NCI-H146 treated with DMSO at 0.1 percent for 48 hours (cell line): Measurements from ENCODE around the gene BMAL1.
A peak's percentile ranks its signal among the peaks of the same experiment; 100 is the strongest.
"Not testable (repeated sequence)": the region's sequence is repeated elsewhere in the genome, so short reads cannot be mapped to it uniquely, and the experiment has no call there.

Experiments
- DNase-seq: peaks from one replicate; lab custom pipeline; 2025; ENCODE audit not compliant: unreplicated experiment; lab: John Stamatoyannopoulos, UW

The BMAL1 gene

DNA sequence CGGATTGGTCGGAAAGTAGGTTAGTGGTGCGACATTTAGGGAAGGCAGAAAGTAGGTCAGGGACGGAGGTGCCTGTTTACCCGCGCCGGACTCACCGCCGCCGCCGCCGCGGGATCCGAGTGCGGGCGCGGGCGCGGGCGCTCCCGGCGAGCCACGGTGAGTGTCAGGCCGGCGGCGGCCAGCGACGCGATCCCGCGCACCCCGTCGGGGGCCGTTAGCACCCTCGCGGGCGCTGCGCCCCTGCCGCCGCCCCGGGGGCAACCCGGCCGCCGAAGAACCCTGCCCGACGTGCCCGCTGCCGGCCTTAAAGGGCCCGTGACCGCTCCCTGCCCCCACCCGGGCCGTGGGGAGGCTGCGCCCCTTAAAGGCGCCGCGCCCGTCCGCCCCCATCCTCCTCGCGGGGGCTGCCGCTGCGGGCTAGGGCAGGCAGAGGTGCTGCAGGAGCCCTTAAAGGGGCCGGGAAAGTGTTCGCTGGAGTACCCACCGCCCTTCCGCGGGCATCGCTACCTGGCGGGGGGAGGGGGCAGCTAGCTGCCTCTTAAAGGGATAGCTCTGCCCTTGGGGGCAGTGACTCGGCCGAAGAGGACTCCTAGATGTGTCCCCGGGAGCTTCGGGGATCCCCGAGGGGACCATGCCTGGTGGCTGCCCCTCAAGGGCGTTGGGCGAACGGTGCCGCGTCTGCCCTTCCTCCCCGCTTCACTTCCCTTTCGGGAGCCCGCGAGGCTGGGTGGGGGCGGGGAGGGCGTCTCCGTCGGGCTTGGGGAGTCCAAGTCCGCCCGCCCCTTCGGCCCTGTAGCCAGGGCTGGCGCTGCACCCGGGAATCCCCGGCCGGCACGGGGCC is at the start of gene BMAL1:
Gene BMAL1, plus strand, starts transcription at position 23 of the 841 bp plus-strand sequence. CDS start 76,519 bp downstream, outside the sequence.
- DNase-seq = no peak

DNA sequence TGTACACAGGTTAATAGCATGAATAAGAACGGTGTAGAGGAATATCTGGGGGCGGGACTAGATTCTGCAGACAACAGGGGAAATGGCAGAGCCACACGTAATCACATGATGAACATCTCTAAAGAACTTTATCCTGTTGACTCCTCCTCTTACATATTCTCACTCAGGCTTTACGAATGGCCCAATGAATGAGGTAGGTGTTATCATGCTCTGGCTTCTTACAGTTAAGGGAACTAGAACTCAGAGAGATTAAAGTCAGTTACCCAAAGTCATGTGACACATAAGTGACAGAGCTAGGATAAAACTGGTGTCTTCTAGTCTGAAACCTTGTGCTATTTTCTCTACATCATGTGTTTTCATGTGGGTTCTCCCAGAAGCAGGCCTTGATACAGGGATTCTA is 49.0 kb upstream of the BMAL1 start:
- no peak for DNase-seq

DNA sequence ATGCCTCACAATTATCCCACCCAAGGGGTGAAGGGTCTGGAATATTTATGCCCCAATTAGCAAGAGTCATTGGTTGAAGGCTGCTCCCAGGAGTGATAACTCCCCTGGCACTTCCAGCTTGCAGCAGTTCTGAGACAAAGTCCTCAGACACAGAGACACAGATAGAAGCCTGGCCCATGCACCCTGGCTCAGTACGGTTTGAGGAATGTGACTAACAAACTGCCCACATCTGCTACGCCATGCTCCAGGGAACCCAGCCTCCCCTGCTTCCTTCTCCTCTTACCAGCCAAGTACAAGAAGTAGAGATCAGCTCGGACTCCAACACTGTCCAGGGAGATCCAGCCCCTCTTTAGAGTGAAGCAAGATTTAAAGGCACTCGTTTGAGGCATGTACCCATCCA is 48.5 kb upstream of the BMAL1 start:
- DNase-seq = no peak

DNA sequence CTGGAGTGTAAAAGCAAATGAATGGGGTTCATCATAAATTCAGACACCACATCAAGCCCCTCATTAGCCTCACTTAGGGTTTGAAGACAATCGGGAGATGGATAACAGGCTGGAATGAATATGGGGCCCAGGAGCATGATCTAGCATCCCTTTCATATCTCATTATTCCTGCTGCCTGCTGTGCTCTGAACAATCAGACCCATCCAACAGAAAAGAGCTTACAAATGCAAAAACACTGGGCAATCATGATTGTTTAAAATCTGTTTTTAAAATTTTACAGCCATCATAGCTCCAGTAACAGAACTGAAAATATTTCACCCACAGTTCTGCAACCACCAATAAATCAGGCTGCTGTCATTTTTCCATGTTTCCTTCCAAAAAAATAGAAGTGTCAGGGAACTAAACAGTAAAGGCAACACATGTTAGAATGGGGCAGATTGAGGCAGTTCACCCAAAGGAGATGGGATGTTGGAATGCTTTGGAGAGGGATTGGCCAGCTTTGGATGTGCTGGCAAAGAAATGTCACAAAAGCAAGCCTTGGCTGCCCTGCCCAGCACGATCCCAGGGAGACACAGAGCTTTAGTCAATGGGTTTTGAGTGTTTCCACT is 47.8 kb upstream of the BMAL1 start:
- no peak for DNase-seq

DNA sequence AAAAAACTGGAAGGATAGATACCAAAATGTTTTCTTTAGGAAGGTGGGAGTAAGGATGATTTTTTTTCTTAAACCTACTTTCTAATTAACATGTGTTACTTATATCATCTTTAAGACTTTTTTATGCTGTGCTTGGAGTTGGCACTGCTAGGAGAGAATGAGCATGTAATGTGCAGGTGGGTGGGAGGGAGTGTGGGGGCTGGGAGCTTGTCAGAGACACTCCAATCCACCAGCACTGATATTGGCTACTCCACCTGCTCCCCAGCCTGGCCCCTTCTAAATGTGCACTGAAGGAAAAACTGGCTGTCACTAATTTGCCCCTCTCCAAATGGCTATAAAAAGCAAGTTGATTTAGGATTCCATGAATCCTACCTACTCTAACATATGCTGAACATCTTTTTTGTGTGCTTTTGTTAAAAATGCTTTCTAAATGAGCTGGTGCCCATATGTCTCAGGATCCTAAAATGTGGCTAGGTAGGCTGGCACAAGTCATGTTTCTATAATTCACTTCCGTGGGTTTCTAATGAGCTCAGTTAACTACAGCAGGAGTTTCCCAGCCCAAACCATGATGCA is 44.3 kb upstream of the BMAL1 start:
- DNase-seq = no peak

DNA sequence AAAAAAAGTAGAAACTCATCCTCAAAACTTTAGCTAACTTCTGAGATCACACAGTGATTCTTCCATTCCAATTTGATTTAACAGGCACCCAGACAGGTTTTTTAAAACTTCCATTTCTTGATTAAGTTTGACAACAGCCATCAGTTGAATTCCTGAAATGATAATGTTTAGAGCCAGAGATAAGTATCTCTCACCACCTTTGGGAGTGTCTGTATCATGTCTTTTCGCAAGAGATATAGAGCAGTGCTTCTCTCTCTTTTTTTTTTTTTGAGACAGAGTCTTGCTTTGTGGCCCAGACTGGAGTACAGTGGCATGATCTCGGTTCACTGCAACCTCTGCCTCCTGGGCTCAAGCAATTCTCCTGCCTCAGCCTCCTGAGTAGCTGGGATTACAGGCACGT is 41.7 kb upstream of the BMAL1 start:
- no peak for DNase-seq

DNA sequence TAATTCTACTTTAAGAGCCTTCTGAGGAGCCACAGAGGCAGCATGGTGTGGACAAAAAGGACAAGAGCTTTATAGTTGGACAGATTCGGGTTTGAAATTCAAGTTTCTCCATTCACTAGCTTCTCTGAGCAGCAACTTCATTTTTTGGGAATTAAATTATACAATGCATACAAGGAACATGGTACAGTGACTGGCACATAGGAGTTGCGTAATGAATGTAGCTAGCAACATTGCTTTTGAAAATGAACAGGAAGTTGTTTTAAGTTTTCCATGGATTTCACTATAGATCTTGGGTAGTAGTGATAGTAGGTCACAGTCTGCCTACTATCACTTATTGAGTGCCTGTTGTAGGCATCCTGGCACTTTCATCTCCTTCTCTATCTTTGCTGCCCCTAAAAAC is 41.0 kb upstream of the BMAL1 start:
- DNase-seq = no peak

DNA sequence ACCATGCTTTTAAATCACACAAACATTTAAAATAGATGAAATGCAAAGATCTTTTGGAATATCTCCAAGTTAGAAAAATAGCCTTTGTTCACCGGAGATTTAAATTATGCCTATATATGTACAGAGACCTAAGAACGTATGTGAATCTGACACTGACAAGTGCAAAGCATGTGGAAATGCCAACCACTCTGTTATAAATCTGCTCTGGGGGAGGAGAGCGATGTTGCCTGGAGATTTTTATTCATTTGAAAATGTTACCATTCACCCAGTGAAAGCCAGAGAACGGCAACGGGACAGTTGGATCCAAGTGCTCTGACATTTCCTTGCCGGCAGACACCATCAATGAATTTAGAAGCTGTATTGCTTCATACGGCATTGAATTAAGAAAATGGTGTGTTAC is 39.8 kb upstream of the BMAL1 start:
- DNase-seq = no peak

DNA sequence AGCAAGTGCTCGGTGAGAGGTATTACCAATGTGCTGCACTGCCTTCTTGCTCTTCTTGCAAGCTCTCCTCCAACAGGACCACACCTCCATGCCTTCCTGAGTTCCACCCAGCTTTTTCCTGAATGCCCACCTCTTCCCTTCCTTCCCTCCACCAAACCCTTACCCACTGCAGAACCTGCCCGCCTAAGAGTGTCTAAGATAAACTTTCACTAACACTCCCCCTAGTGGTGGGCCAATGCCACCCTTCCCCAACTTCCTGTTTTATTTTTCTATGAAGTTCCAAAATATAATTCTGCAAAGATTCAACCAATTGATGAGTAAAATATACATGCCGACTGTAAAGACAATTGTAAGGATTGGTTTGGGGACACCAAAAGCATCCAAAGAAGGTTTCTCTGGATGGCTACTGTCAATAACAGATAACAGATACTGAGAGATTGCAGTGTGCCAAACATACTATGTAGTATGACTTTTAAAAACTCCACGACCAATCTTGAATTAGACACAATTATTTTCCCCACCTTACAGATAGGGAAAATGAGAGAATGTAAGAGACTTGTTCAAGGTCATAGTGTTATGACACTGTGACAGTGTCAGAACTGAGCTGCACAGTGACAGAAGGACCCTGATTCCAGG is 38.6 kb upstream of the BMAL1 start:
- DNase-seq = peak; percentile 30

DNA sequence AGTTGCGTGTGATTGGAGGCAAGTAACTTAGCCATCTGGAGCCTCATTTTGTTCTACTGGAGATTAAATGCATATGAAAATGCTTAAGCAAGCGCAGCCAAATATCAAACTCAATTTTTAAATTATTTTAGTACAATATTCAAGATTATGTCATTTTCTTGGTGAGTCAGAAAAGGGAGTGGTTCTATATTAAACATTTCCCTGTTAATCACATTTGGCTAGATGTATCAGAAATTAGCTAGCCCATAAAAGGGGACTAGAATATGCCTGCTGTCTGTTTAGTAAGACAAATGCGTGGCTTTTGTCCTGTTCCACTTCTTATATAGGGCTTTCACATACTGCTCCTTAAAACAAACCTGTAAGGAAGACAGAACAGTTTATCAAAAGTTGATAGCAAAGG is 35.0 kb upstream of the BMAL1 start:
- no peak for DNase-seq

DNA sequence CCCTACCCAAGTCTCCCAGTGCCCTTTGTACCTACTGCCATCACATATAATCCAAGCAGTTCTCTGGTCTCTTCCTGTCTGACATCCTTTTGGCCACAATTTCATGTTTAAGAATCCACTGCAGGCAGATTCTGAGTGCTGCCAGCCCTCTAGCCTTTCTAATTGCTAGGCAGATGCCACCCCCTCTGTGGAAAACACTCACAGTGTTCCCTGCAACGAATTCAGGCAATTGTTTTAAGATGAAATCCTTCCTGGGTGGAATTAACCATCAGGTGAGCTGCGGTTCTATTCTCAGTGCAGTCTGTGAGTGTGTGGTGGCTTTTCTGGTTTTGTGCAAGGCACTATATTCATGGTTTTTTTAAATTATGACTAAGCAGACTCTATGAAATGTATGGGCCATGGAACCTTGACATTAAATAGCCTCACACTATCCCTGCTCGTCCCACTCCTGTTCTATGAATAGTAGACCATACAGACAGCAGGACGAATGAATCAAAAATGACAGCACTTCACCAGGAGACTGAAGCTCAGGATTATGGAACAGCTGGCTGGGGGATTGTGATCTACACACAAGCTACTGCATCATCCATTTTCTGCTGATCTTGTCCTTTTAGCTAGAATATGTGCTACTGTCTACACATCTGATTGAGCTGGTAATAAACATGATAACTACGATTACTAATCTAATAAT is 29.8 kb upstream of the BMAL1 start:
- no peak for DNase-seq

DNA sequence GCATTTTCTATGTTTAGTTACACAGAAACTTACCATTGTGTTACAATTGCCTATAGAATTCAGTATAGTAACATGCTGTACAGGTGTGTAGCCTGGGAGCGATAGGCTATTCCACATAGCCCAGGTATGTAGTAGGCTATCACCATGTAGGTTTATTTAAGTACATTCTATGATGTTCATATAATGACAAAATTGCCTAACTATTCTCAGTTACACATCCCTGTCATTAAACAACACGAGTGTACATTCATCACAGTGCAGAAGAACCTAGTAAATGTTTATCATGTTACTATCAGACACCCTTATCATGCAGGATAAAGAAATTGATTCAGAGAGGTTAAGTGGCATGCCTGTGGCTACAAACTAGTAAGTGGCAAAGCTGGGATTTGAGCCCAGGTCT is 28.4 kb upstream of the BMAL1 start:
- DNase-seq = no peak

DNA sequence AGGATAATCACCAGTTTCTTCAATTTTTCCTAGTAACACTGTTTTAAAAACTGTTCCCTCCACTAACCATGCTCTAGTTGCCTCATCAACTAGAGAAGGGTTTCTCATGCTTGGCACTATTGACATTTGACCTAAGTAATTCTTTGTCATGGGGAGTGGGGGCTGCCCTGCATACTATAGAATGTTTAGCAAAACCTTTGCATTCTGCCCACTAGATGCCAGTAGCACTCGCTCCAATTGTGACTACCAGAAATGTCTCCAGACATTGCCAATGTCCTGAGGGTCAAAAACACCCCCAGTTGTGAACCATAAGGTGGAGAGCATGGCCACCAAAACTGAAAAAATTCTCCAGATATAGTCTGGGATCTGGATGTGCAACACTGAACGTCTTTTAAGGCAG is 27.6 kb upstream of the BMAL1 start:
- no peak for DNase-seq

DNA sequence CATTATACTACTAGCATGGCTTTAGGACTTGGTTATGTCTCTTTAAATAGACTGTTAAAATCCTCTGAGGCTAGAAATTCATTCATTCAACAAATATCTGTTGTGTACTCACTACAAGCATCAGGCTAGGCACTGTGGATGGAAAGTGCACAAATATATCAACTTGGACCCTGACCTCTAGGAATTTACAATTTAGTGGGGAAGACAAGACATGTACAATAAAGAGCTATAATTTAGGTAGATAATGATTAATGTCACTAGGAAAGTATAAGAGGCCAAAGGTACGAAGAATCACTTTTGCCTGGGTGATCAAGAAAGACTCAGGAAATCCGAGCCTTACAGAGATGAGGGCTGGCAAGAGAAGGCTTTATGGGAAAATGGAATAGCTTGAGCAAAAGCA is 25.6 kb upstream of the BMAL1 start:
- no peak for DNase-seq

DNA sequence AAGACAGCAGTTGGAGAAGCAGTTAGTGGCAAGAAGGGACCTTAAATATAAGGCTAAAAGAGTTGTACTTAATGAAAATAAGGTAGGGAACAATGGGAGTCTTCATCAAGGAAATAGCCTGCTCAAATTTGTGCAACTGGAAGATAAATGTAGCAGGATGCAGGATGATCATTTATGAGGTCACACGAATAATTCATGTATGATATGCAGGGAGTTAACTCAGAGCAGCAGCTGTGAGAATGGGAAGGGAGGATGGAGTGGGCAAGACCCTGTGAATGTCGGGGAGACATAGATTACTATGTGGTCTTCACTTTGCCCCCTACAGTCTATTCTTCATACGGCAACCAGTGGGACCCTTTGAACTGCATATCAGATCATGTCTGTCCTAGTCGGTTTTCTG is 25.2 kb upstream of the BMAL1 start:
- no peak for DNase-seq

DNA sequence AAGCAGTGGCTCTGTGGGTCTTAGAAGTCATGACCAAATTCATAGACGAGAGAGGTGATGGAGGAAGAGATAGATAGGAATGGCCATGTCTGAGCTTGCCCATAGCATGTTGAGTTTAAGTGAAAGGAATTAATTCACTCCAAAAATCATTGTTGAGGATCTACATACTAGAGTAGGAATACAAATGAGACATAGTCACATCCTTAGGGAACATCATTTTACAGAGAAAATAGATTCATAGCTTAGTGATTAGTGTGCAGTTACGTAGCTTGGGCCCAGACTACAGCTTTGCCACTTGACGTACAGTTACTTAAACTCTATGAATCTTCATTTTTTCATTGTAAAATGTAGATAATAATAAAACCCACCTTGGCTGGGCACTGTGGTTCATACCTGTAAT is 21.4 kb upstream of the BMAL1 start:
- no peak for DNase-seq

DNA sequence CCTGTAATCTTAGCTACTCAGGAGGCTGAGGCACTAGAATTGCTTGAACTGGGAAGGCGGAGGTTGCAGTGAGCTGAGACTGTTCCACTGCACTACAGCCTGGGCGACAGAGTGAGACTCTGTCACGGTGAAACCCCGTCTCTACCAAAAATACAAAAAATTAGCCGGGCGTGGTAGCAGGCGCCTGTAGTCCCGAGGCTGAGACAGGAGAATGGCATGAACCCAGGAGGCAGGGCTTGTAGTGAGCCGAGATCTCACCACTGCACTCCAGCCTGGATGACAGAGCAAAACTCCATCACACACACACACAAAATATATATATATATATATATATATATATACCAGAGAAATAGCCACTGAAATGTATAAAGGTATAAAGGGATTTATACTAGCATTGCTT is 19.5 kb upstream of the BMAL1 start:
- not testable (repeated sequence) for DNase-seq

DNA sequence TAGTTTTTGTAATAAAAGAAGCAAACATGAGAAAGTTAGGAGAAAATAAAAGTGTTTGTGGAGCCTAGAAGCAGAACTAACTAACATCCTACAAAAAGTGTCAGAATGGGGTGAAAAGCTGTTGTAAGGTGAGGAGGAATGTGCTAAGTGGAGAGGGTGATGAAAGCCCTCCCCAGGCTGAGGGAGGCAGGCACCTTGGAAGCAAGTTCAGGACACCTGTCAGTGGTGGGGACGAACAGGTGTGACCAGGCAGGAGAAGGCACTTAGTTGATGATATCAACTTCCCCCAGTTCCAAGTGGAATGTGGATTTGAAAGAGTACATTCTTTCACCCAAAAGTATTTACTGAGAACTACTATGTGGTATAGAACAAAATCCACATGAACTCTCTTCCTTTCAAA is 18.7 kb upstream of the BMAL1 start:
- DNase-seq = no peak

DNA sequence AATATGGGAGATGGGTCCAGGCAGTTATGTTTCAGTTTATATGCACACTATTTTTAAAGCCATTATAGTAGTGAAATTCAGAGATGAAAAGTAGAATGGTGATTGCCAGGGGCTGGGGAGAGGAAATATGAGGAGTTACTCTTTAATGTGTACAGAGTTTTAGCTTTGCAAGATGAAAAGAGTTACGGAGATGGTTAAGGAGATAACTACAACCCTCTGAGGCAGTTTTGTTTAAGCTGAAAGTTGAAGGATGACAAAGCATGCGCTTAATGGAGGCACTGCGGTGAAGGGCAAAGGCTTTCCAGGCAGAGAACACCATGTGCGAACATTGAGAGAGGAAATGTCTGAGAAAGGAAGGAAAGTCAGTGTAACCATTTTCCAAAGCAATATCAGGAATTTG is 18.2 kb upstream of the BMAL1 start:
- no peak for DNase-seq

DNA sequence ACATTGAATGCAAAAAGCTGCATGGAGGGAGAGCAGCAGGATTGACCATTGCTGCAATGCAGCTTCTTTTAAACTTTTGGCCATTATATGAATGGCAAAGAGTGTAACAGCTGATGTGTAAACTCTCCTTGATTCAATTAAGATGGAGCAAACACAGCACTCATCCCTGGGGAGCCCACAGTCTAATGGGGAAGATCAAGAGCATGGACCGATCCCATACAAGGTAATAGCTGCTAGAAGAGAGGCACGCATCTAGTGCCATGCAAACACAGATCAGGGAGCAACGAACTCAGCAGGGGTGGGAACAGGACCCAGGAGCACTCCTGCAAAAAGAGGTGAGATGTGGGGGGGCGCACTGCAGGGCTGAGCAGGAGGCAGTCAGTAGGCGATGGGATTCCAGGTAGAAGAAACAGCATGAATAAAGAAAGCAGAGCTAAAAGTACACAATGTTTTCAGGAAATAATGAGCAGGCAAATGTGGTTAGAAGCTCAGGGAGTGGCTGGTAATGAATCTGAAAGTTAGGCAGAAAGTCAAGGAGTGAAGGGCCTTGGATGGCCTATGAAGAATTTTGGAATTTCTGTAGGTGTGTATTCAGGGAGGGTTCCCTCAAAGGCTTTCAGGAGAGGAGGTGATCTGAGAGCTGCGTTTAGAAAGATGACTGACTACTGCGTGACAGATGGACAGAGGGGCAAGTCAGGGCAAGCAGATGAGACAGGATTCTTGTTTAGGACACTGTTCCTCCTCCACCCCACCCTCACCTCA is 17.2 kb upstream of the BMAL1 start:
- no peak for DNase-seq
